BJ (cell line): ENCODE data around the gene RADIL. TPM values are rescaled to one million over a fixed set of nuclear protein-coding genes. Genes with fewer than 3 reads are reported as not detected.
"Not testable (repeated sequence)": the region's sequence is repeated elsewhere in the genome, so short reads cannot be mapped to it uniquely, and the experiment has no call there.

ENCODE experiments used
- CTCF ChIA-PET: fragments of 350-600 bp; formaldehyde crosslinking; extraction: SDS; loops from one replicate; lab custom pipeline; 2021; ENCODE audit warnings: antibody characterized with exemption, inconsistent platforms; lab: Yijun Ruan, JAX
- POLR2A ChIA-PET: fragments of 300-600 bp; sonication (Branson Sonifier 250); formaldehyde crosslinking; extraction: SDS; loops from one replicate; lab custom pipeline; 2021; ENCODE audit warnings: antibody characterized with exemption; lab: Charles Lee
- DNase-seq: peaks from one replicate; pipeline ENCODE4 v3.0.0-alpha.2; 2011; ENCODE audit warnings: low read depth
- H3K27me3 ChIP-seq: 2 replicates; pipeline ENCODE4 v1.6.0; 2011; ENCODE audit warnings: low read length; ENCODE audit not compliant: control insufficient read depth, insufficient read depth
- H3K36me3 ChIP-seq: 2 replicates; pipeline ENCODE4 v1.5.1; 2011; ENCODE audit warnings: low read length; ENCODE audit not compliant: control insufficient read depth, insufficient read depth
- H3K4me3 ChIP-seq: 2 replicates; pipeline ENCODE4 v1.5.1; 2011; ENCODE audit warnings: low read depth, mild to moderate bottlenecking, control low read depth, low read length
- polyA plus RNA-seq: library from polyadenylated mRNA; depleted of rRNA; stranded (reverse); fragments of >200 nt; gene quantifications from 2 replicates; pipeline ENCODE4 v1.2.3, GENCODE V29; 2011
- TF ChIP-seq, protein P1 (sequence below): IDR thresholded peaks from 2 replicates; pipeline ENCODE4 v1.5.1; 2011; ENCODE audit warnings: low read depth, mild to moderate bottlenecking, control low read depth, inconsistent platforms, low read length, moderate library complexity; ENCODE audit not compliant: insufficient read depth

RADIL gene
- polyA plus RNA-seq, 1 experiment: 1.2 TPM

DNA sequence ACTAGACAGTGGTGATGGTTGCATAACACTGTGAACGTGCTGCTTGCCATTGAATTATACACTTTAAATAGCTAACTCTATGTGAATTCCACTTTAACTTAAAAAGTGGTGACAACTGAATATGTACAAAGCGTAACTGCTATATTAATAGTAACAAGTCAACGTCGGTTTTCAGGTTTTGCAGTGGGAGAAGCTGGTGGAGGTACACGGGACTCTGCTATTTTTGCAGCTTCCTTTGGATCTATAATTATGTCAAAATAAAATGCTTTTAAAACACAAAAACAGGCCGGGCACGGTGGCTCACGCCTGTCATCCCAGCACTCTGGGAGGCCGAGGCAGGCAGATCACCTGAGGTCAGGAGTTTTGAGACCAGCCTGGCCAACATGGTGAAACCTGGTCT, 87.1 kb downstream of the RADIL start:
- peaks cover 5% of the 10 kb centered on the region for H3K36me3 ChIP-seq
- TF ChIP-seq, protein P1, sequence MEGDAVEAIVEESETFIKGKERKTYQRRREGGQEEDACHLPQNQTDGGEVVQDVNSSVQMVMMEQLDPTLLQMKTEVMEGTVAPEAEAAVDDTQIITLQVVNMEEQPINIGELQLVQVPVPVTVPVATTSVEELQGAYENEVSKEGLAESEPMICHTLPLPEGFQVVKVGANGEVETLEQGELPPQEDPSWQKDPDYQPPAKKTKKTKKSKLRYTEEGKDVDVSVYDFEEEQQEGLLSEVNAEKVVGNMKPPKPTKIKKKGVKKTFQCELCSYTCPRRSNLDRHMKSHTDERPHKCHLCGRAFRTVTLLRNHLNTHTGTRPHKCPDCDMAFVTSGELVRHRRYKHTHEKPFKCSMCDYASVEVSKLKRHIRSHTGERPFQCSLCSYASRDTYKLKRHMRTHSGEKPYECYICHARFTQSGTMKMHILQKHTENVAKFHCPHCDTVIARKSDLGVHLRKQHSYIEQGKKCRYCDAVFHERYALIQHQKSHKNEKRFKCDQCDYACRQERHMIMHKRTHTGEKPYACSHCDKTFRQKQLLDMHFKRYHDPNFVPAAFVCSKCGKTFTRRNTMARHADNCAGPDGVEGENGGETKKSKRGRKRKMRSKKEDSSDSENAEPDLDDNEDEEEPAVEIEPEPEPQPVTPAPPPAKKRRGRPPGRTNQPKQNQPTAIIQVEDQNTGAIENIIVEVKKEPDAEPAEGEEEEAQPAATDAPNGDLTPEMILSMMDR: no peak
- ChIA-PET POLR2A (no interaction called here), CTCF (interaction anchor here (1.2 to 4.2 kb wide), 4 partner anchors 11 to 290 kb away, joined by 3 to 51 read pairs (median 21); partner anchors contain the start of gene RADIL)
- H3K4me3 ChIP-seq: no peak overlapping the region
- DNase-seq: no peak
- no peaks in the 10 kb centered on the region for H3K27me3 ChIP-seq

DNA sequence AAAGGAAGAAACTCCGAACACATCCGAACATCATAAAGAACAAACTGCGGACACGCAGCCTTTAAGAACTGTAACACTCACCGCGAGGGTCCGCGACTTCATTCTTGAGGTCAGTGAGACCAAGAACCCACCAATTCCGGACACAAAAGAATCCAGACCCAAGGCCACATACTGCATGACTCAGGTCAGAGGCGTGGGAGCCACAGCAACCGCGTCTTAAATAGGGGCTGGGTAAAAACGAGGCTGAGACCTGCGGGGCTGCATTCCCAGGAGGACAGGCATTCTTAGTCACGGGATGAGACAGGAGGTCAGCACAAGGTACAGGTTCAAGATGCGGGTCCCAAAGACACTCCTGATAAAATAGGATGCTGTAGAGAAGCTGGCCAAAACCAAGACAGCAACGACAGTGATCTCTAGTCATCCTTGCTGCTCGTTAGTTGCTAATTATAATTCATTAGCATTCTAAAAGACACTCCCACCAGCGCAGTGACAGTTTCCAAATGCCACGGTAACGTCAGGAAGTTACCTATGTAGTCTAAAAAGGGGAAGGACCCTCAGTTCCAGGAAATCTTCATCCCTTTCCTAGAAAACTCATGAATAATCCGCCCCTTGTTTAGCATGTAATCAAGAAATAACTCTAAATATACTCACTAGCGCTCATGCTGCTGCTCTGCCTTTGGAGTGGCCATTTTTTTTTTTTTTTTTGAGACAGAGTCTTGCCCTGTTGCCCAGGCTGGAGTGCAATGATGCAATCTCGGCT, 88.7 kb downstream of the RADIL start:
- Histone ChIP-seq H3K27me3 (no peaks in the 10 kb centered on the region), H3K4me3 (no peak overlapping the region), H3K36me3 (peaks cover 15% of the 10 kb centered on the region)
- POLR2A ChIA-PET: no interaction called here
- CTCF ChIA-PET: interaction anchor here (3.8 kb wide), 1 partner anchor 291 kb away, joined by 23 read pairs; no protein-coding TSS in a partner anchor
- DNase-seq: no peak
- TF ChIP-seq, protein P1: no peak

DNA sequence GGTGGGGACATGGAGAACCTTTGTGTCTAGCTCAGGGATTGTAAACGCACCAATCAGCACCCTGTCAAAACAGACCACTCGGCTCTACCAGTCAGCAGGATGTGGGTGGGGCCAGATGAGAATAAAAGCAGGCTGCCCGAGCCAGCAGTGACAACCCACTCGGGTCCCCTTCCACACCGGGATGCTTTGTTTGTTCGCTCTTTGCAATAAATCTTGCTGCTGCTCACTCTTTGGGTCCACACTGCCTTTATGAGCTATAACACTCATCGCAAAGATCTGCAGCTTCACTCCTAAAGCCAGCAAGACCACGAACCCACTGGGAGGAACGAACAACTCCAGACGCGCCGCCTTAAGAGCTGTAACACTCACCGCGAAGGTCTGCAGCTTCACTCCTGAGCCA, 89.3 kb downstream of the RADIL start:
- POLR2A ChIA-PET, DNase-seq, H3K27me3 ChIP-seq, H3K4me3 ChIP-seq: not testable (repeated sequence)
- H3K36me3 ChIP-seq: peaks cover 15% of the 10 kb centered on the region
- CTCF ChIA-PET: interaction anchor here (3.8 kb wide), 1 partner anchor 292 kb away, joined by 23 read pairs; no protein-coding TSS in a partner anchor

DNA sequence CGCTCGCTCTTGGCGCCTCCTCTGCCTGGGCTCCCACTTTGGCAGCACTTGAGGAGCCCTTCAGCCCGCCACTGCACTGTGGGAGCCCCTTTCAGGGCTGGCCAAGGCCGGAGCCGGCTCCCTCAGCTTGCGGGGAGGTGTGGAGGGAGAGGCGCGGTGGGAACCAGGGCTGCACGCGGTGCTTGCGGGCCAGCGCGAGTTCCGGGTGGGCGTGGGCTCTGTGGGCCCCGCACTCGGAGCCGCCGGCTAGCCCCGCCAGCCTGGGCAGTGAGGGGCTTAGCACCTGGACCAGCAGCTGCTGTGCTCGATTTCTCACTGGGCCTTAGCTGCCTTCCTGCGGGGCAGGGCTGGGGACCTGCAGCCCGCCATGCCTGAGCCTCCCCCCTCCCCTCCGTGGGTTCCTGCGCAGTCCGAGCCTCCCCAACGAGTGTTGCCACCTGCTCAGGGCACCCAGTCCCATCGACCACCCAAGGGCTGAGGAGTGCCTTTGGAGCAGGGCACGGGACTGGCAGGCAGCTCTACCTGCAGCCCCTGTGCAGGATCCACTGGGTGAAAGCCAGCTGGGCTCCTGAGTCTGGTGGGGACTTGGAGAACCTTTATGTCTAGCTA, 90.0 kb downstream of the RADIL start:
- CTCF ChIA-PET: interaction anchor here (1.0 to 3.8 kb wide), 5 partner anchors 23 to 293 kb away, joined by 3 to 23 read pairs (median 3); partner anchors contain the start of gene RADIL
- POLR2A ChIA-PET, H3K4me3 ChIP-seq, DNase-seq, H3K27me3 ChIP-seq: not testable (repeated sequence)
- H3K36me3 ChIP-seq: peaks cover 20% of the 10 kb centered on the region

DNA sequence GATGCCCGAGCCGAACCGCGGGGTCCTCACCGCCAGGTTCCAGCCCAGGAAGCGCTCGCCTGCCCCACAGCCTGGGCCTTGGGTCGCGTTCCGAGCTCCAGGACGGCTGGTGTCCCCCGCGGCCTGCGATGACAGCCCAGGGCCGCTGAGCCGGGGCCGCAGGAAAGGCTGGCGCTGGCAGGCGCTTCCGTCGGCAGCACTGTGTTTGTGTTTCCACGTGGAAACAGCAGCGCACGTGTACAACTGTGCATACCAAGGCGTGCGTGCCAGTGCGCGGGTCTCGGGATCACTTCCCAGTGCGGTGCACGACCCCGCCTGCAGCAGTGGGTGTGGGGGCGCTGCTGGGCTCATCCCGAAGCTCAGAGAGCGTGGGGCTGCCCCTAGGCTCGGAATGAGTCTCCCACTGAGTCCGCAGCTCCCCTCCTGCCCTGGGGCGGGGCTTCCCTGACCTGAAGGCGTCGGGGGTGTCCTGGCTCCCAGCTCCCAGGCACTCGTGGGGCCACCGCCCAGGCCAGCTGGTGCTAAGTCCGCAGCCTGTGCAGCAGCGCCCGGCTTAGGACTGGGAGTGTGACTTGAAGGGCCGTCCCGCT, 90.9 kb downstream of the RADIL start:
- H3K36me3 ChIP-seq: peaks cover 26% of the 10 kb centered on the region
- H3K4me3 ChIP-seq: no peak overlapping the region
- CTCF ChIA-PET: interaction anchor here (0.6 to 3.8 kb wide), 12 partner anchors 11 to 817 kb away, joined by 3 to 23 read pairs (median 4); partner anchors contain the start of gene RADIL
- DNase-seq: no peak
- POLR2A ChIA-PET: no interaction called here
- TF ChIP-seq, protein P1: no peak
- H3K27me3 ChIP-seq: no peaks in the 10 kb centered on the region
